ENCODE measurements around the gene SYNDIG1.

DNA sequence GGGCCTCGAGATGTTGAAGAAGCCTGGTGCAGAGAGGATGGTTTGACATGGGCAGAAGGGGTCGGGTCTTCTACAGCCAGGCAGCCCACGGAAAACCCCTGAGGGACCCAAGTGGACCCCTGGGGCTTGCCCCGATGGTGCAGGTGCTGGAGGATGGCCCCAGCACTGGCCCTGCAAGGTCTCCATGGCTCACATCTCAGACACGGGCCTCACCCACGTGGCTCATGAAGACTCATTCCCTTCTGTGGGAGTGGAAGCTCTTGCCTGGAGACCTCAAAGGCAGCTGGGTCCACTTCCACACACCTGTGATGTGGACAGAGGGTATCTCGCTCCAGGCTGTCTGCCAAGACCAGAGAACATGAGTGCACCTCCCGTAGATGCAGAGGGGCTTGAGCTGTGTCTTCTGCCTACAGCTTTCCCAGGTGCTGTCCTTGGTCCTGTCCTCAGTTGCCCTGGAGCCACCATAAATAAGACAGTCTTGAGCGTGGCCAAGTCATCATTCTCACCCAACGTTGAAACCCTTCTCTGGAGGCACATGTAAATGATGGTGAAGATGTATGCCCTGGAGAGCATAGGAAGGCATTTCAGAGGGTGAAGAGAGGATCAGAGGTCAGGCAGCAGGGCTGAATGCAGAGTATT lies 108.0 kb downstream of the SYNDIG1 start:
- no peak for TF ChIP-seq CTCF (IDR thresholded peaks at IDR 0.05)
- TF ChIP-seq POLR2A (IDR thresholded peaks at IDR 0.05): no peak
